Neural progenitor cell (in vitro differentiated cells): ENCODE measurements around the gene POLE.

Experiments used
- EZH2 ChIP-seq: fragments of 200-600 bp; sonication (generic); IDR thresholded peaks from 2 replicates; pipeline ENCODE4 v1.6.1; 2017; ENCODE audit warnings: antibody characterized with exemption, mild to moderate bottlenecking, moderate library complexity
- EZH2phosphoT487 ChIP-seq: fragments of 200-600 bp; sonication (generic); IDR thresholded peaks from 2 replicates; pipeline ENCODE4 v1.6.1; 2017; ENCODE audit warnings: antibody characterized with exemption
- TF ChIP-seq, protein P1 (sequence below): fragments of 200-600 bp; sonication (generic); IDR thresholded peaks from 2 replicates; pipeline ENCODE4 v1.5.1; 2017; ENCODE audit warnings: antibody characterized with exemption, mild to moderate bottlenecking

DNA sequence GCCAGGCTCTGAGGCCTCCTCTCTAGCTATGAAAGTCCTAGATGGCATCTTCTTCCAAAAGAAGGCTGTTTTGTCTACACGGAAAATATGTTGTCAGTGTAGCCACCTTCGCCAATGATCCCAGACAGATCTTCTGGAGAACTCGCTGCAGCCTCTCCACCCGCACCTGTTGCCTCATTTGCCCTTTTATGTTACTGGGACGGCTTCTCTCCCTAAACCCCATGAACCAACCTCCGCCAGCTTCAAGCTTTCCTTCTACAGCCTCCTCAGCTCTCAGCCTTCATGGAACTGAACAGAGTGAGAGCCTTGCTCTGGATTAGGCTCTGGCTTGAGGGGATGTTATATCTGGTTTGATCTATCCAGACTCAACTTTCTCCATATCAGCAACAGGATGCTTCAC, 57.8 kb downstream of the POLE start:
- TF ChIP-seq, protein P1, sequence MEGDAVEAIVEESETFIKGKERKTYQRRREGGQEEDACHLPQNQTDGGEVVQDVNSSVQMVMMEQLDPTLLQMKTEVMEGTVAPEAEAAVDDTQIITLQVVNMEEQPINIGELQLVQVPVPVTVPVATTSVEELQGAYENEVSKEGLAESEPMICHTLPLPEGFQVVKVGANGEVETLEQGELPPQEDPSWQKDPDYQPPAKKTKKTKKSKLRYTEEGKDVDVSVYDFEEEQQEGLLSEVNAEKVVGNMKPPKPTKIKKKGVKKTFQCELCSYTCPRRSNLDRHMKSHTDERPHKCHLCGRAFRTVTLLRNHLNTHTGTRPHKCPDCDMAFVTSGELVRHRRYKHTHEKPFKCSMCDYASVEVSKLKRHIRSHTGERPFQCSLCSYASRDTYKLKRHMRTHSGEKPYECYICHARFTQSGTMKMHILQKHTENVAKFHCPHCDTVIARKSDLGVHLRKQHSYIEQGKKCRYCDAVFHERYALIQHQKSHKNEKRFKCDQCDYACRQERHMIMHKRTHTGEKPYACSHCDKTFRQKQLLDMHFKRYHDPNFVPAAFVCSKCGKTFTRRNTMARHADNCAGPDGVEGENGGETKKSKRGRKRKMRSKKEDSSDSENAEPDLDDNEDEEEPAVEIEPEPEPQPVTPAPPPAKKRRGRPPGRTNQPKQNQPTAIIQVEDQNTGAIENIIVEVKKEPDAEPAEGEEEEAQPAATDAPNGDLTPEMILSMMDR: no peak
- TF ChIP-seq EZH2phosphoT487: no peak
- TF ChIP-seq EZH2: no peak
